Mesenchymal stem cell (in vitro differentiated cells and primary cell): ENCODE measurements around the gene OLFM2.
"Not testable (repeated sequence)": the region's sequence is repeated elsewhere in the genome, so short reads cannot be mapped to it uniquely, and the experiment has no call there.

Source experiments
- DNase-seq: peaks from one replicate; pipeline ENCODE4 v3.0.0-alpha.2; 2013
- H2AFZ ChIP-seq: one replicate; pipeline ENCODE4 v1.6.1; 2013; ENCODE audit warnings: low read depth, mild to moderate bottlenecking, control low read depth, inconsistent platforms, low read length, moderate library complexity
- H2AK5ac ChIP-seq: 2 replicates; pipeline ENCODE4 v1.6.1; 2013; ENCODE audit warnings: low read length, moderate library complexity, mild to moderate bottlenecking, inconsistent platforms; ENCODE audit not compliant: severe bottlenecking
- H2BK120ac ChIP-seq: one replicate; pipeline ENCODE4 v1.6.1; 2013; ENCODE audit warnings: low read depth, mild to moderate bottlenecking, inconsistent platforms, low read length, moderate library complexity
- H2BK12ac ChIP-seq, 2 experiments: one replicate each; pipeline ENCODE4 v1.6.1; 2013; ENCODE audit warnings: inconsistent platforms in 2 of 2, low read length in 2 of 2, mild to moderate bottlenecking in 2 of 2, moderate library complexity in 2 of 2, control low read depth in 1 of 2
- H2BK15ac ChIP-seq: one replicate; pipeline ENCODE4 v1.6.1; 2013; ENCODE audit warnings: mild to moderate bottlenecking, low read depth, inconsistent platforms; ENCODE audit not compliant: poor library complexity, severe bottlenecking
- H2BK5ac ChIP-seq: 2 replicates; pipeline ENCODE4 v1.6.1; 2013; ENCODE audit warnings: low read depth, mild to moderate bottlenecking, low read length, control low read depth, inconsistent platforms; ENCODE audit not compliant: poor library complexity, severe bottlenecking
- H3K14ac ChIP-seq, 2 experiments: one replicate each; pipeline ENCODE4 v1.6.1; 2013; ENCODE audit warnings: inconsistent platforms in 2 of 2, low read length in 2 of 2, control low read depth in 1 of 2, mild to moderate bottlenecking in 1 of 2, moderate library complexity in 1 of 2
- H3K18ac ChIP-seq, 2 experiments: one replicate each; pipeline ENCODE4 v1.6.1; 2013; ENCODE audit warnings: inconsistent platforms in 2 of 2, low read length in 2 of 2, control low read depth in 1 of 2, low read depth in 1 of 2, mild to moderate bottlenecking in 1 of 2
- H3K23ac ChIP-seq, 2 experiments: one replicate each; pipeline ENCODE4 v1.6.1; 2013; ENCODE audit warnings: inconsistent platforms in 2 of 2, low read length in 2 of 2, mild to moderate bottlenecking in 2 of 2, moderate library complexity in 2 of 2, control low read depth in 1 of 2
- H3K27ac ChIP-seq: 2 replicates; pipeline ENCODE4 v1.5.1; 2013; ENCODE audit warnings: mild to moderate bottlenecking, moderate library complexity, low read length, control low read depth, inconsistent platforms; ENCODE audit not compliant: poor library complexity, severe bottlenecking
- H3K27me3 ChIP-seq, 2 experiments: 2 replicates each; pipeline versions ENCODE4 v1.6.1 to v1.7.0; 2013; ENCODE audit warnings: low read length in 2 of 2, mild to moderate bottlenecking in 2 of 2, moderate library complexity in 2 of 2, control low read depth in 1 of 2, inconsistent platforms in 1 of 2; ENCODE audit not compliant: control insufficient read depth in 1 of 2, insufficient read depth in 1 of 2
- H3K36me3 ChIP-seq, 2 experiments: 2 replicates each; pipeline versions ENCODE4 v1.6.1 to v1.7.0; 2013; ENCODE audit warnings: low read length in 2 of 2, control low read depth in 1 of 2, inconsistent platforms in 1 of 2, low read depth in 1 of 2, mild to moderate bottlenecking in 1 of 2; ENCODE audit not compliant: insufficient read depth in 2 of 2, control insufficient read depth in 1 of 2
- H3K4ac ChIP-seq, 2 experiments: one replicate each; pipeline ENCODE4 v1.6.1; 2013; ENCODE audit warnings: inconsistent platforms in 2 of 2, low read length in 2 of 2, mild to moderate bottlenecking in 2 of 2, moderate library complexity in 2 of 2, control low read depth in 1 of 2, low read depth in 1 of 2
- H3K4me1 ChIP-seq: 2 replicates; pipeline ENCODE4 v1.6.1; 2013; ENCODE audit warnings: low read depth, low read length, control low read depth; ENCODE audit not compliant: control insufficient read depth, insufficient read depth
- H3K4me2 ChIP-seq: 2 replicates; pipeline ENCODE4 v1.6.1; 2013; ENCODE audit warnings: low read length, mild to moderate bottlenecking, inconsistent platforms; ENCODE audit not compliant: poor library complexity, severe bottlenecking
- H3K4me3 ChIP-seq, 2 experiments: 2 replicates each; pipeline versions ENCODE4 v1.5.1 to v1.7.0; 2013; ENCODE audit warnings: low read length in 2 of 2, mild to moderate bottlenecking in 2 of 2, control low read depth in 1 of 2, low read depth in 1 of 2; ENCODE audit not compliant: insufficient read depth in 1 of 2
- H3K79me1 ChIP-seq: replicated peaks from 2 replicates; pipeline ENCODE4 v1.6.1; 2013; ENCODE audit warnings: mild to moderate bottlenecking, control low read depth, low read length, inconsistent platforms; ENCODE audit not compliant: poor library complexity, severe bottlenecking
- H3K9ac ChIP-seq: 2 replicates; pipeline ENCODE4 v1.7.0; 2013; ENCODE audit warnings: mild to moderate bottlenecking, low read length, moderate library complexity
- H3K9me3 ChIP-seq: 2 replicates; pipeline ENCODE4 v1.7.0; 2013; ENCODE audit warnings: mild to moderate bottlenecking, low read length; ENCODE audit not compliant: control insufficient read depth
- H4K8ac ChIP-seq: one replicate; pipeline ENCODE4 v1.6.1; 2013; ENCODE audit warnings: inconsistent platforms, mild to moderate bottlenecking, low read length, moderate library complexity
- H4K91ac ChIP-seq: one replicate; pipeline ENCODE4 v1.6.1; 2013; ENCODE audit warnings: mild to moderate bottlenecking, low read length, inconsistent platforms
- WGBS: methylation state at CpG from one replicate; pipeline ENCODE4 v1.1.7; 2013; ENCODE audit warnings: mixed read lengths; 5-methylcytosine and 5-hydroxymethylcytosine counted together

The OLFM2 gene

GRCh38 chr19:9847087-9847671 lies 89.1 kb downstream of the OLFM2 start:
- H3K14ac ChIP-seq: no peak overlapping the region
- WGBS: 48% methylated on average over 13 of the region's 13 CpGs

GRCh38 chr19:9843626-9844273 lies 92.6 kb downstream of the OLFM2 start:
- not testable (repeated sequence) for H2BK15ac ChIP-seq, H3K27ac ChIP-seq, H2AFZ ChIP-seq, H3K9ac ChIP-seq, H3K23ac ChIP-seq, H4K8ac ChIP-seq, H2BK12ac ChIP-seq, H4K91ac ChIP-seq, H2AK5ac ChIP-seq, H3K18ac ChIP-seq, H3K14ac ChIP-seq, H3K4me3 ChIP-seq, H3K4ac ChIP-seq, DNase-seq, H3K9me3 ChIP-seq, H2BK120ac ChIP-seq, H2BK5ac ChIP-seq, H3K4me2 ChIP-seq, H3K27me3 ChIP-seq
- 96% methylated on average over 12 of the region's 12 CpGs for WGBS
- Histone ChIP-seq H3K4me1 (peaks cover 16% of the 10 kb centered on the region), H3K36me3 (peaks cover 77 to 81% of the 10 kb centered on the region in 2 experiments), H3K79me1 (peaks cover 69% of the 10 kb centered on the region)

More at GRCh38 chr19:9847087-9847671, 89.1 kb downstream of the OLFM2 start:
- Histone ChIP-seq H2AK5ac (no peak overlapping the region), H3K18ac (no peak overlapping the region), H4K8ac (no peak overlapping the region), H3K36me3 (peaks cover 55 to 81% of the 10 kb centered on the region in 2 experiments), H3K4me2 (no peak overlapping the region), H2BK5ac (no peak overlapping the region), H2BK12ac (no peak overlapping the region), H4K91ac (no peak overlapping the region), H3K4me1 (peaks cover 16% of the 10 kb centered on the region), H3K27ac (no peak overlapping the region), H3K79me1 (peaks cover 67% of the 10 kb centered on the region), H2BK15ac (no peak overlapping the region), H3K9me3 (no peaks in the 10 kb centered on the region), H3K23ac (no peak overlapping the region), H2AFZ (no peak overlapping the region), H3K9ac (peak overlapping the region; percentile 63), H3K4me3 (no peak overlapping the region), H2BK120ac (no peak overlapping the region), H3K27me3 (no peaks in the 10 kb centered on the region), H3K4ac (no peak overlapping the region)
- peak; percentile 90 for DNase-seq

GRCh38 chr19:9842834-9843625 lies 93.3 kb downstream of the OLFM2 start:
- H3K27me3 ChIP-seq: no peaks in the 10 kb centered on the region
- no peak overlapping the region for H3K23ac ChIP-seq
- H3K4ac ChIP-seq: no peak overlapping the region
- H2BK12ac ChIP-seq: no peak overlapping the region
- H3K18ac ChIP-seq: no peak overlapping the region
- peaks cover 81% of the 10 kb centered on the region in 2 experiments for H3K36me3 ChIP-seq
- WGBS: 98% methylated on average over 9 of the region's 9 CpGs
- H2AK5ac ChIP-seq: no peak overlapping the region
- peaks cover 18% of the 10 kb centered on the region for H3K4me1 ChIP-seq
- no peak overlapping the region for H2AFZ ChIP-seq
- no peak overlapping the region for H3K14ac ChIP-seq
- no peak for DNase-seq
- no peak overlapping the region for H2BK120ac ChIP-seq
- H3K4me2 ChIP-seq: no peak overlapping the region
- no peak overlapping the region for H4K8ac ChIP-seq
- no peak overlapping the region for H2BK15ac ChIP-seq
- peaks cover 70% of the 10 kb centered on the region for H3K79me1 ChIP-seq
- H3K27ac ChIP-seq: no peak overlapping the region
- H3K9ac ChIP-seq: no peak overlapping the region
- H3K9me3 ChIP-seq: no peaks in the 10 kb centered on the region
- H2BK5ac ChIP-seq: no peak overlapping the region
- H4K91ac ChIP-seq: no peak overlapping the region
- no peak overlapping the region for H3K4me3 ChIP-seq

GRCh38 chr19:9839415-9839814 lies 96.9 kb downstream of the OLFM2 start:
- WGBS: 97% methylated on average over 1 of the region's 1 CpG
- H3K27me3 ChIP-seq: no peaks in the 10 kb centered on the region

More at GRCh38 chr19:9839415-9839814, 96.9 kb downstream of the OLFM2 start:
- H3K9me3 ChIP-seq: no peaks in the 10 kb centered on the region
- no peak overlapping the region for H2AFZ ChIP-seq
- H2BK15ac ChIP-seq: no peak overlapping the region
- peaks cover 59 to 66% of the 10 kb centered on the region in 2 experiments for H3K36me3 ChIP-seq
- H3K4me3 ChIP-seq: no peak overlapping the region
- no peak overlapping the region for H4K8ac ChIP-seq
- H3K14ac ChIP-seq: no peak overlapping the region
- DNase-seq: no peak
- H3K79me1 ChIP-seq: peaks cover 58% of the 10 kb centered on the region
- no peak overlapping the region for H3K27ac ChIP-seq
- peaks cover 10% of the 10 kb centered on the region for H3K4me1 ChIP-seq
- no peak overlapping the region for H2AK5ac ChIP-seq
- H3K18ac ChIP-seq: no peak overlapping the region
- no peak overlapping the region for H3K4me2 ChIP-seq
- H3K9ac ChIP-seq: no peak overlapping the region
- H3K23ac ChIP-seq: no peak overlapping the region
- no peak overlapping the region for H2BK120ac ChIP-seq
- no peak overlapping the region for H2BK5ac ChIP-seq
- no peak overlapping the region for H3K4ac ChIP-seq
- H4K91ac ChIP-seq: no peak overlapping the region
- no peak overlapping the region for H2BK12ac ChIP-seq
